Retinal pigment epithelial cell (primary cell): ENCODE data around the gene ASTL.

Source experiments
- DNase-seq: peaks from one replicate; pipeline ENCODE4 v3.0.0-alpha.2; 2010; ENCODE audit warnings: low read depth
- H3K4me3 ChIP-seq: 2 replicates; pipeline ENCODE4 v1.5.1; 2011; ENCODE audit warnings: mild to moderate bottlenecking, low read length, control low read depth, moderate library complexity
- CTCF ChIP-seq: conservative IDR thresholded peaks from 2 replicates; pipeline ENCODE4 v1.5.1; 2011; ENCODE audit warnings: low read depth, low read length, control low read depth, inconsistent platforms

The ASTL gene

GRCh38 chr2:96180002-96180401 lies 41.7 kb upstream of the ASTL start:
- H3K4me3 ChIP-seq, result no peak overlapping the region
- DNase-seq, result no peak
- TF ChIP-seq CTCF, result no peak

- no peak overlapping the region for H3K4me3 ChIP-seq
- DNase-seq, result no peak
- TF ChIP-seq CTCF, result no peak
These were observed 38.4 kb upstream of the ASTL start for GRCh38 chr2:96176661-96177060.

GRCh38 chr2:96175951-96176350 lies 37.6 kb upstream of the ASTL start:
- no peak for TF ChIP-seq CTCF
- no peak for DNase-seq
- H3K4me3 ChIP-seq, result no peak overlapping the region

DNA sequence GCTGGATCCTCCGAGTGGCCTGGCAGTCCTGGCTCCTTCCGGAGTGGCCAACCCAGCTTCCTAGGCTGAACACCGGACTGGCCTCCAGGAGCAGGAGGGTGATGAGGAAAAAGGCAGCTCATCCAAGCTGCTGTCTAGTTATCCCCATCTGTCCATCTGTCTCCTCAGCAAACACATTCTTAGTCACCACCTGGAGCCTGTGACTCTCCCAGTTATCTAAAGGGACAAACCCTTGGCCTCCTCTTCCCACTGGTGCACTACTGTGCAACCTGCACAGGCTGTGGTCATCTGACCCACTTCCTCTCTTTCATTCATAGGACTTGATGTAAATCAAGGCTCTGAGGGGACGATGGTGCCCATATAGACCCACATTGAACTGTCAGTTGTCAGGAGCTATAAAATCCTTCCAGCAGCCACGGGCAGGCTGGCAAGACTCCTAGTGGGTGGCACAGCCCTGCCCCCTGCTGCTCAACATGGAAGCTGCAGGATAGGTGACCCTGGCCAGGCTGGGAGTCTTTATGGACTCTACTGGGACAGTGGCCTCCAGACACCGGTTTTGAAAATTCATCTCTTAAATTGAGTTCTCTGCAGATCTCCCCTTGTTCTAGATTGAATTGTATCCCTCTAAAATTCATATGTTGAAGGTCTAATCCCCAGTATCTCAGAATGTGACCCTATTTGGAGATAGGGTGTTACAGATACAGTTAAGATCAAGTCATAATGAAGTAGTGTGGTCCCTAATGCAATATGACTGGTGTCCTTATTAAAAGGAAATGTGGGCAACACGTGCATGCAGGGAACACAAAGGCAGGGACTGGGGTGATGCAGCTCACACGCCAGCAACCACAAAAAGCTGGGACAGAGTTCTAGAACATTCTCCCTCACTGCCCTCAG lies 36.2 kb upstream of the ASTL start:
- TF ChIP-seq CTCF, result peak; percentile 98
- no peak for DNase-seq
- no peak overlapping the region for H3K4me3 ChIP-seq

DNA sequence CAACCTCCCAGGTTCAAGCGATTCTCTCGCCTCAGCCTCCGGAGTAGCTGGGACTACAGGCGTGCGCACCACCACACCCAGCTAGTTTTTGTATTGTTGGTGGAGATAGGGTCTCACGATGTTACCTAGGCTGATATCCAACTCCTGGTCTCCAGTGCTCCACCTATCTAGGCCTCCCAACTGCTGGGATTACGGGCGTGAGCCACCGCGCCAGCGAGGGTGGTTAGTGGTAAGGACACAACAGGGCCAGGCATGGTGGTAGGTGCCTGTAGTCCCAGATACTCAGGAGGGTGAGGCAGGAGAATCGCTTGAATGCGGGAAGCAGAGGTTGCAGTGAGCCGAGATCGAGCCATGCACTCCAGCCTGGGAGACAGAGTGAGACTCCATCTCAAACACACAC lies 33.5 kb upstream of the ASTL start:
- DNase-seq, result no peak
- no peak for TF ChIP-seq CTCF
- no peak overlapping the region for H3K4me3 ChIP-seq

DNA sequence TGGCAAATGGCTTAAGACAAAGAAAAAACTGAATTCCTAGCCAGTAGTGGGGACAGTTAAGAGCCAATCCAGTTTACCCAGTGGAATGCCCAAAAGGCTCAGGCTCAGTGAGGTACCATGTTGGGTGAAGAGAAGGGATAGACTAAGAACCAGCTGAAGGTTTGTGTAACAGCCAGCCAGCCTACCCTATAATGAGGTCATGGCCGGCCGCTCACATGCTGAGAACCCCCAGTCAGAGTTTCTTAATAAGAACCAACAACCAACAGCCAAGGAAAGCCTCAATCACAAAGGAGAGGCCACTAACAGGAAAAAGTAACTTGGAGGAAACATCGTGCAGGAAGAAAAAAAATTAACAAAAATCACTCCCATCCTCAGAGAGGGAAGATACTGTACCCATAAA lies 32.3 kb upstream of the ASTL start:
- no peak for TF ChIP-seq CTCF
- no peak overlapping the region for H3K4me3 ChIP-seq
- no peak for DNase-seq

DNA sequence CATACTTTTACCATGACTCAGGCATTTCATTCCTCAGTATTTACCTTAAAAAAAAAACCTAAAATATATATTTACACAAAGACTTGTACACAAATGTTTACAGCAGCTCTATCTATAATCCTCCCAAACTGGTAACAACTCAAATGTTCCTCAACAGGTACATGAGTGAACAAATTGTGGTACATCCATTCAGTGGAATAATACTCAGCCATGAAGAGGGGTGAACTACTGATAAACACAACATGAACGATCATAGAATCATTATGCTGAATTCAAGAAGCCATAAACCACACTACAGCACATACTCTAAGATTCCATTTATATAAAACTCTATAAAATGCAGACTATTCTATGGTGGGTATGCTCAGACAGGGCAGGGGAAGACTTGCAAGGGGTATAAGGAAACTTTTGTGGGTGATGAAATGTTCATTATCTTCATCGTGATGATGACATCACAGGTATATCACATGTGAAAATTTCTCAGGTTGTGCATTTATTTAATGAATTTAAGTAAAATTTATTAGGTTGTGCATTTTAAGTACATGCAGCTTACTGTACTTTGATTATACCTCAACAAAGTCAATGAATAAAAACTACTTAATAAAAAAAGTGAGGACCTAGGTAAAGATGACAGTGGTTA lies 31.7 kb upstream of the ASTL start:
- no peak for TF ChIP-seq CTCF
- DNase-seq, result no peak
- no peak overlapping the region for H3K4me3 ChIP-seq
